Immature natural killer cell (primary cell): ENCODE results near the gene MEG3. TPM values are rescaled to one million over a fixed set of nuclear protein-coding genes. Genes with fewer than 3 reads are reported as not detected.

ENCODE experiments used
- DNase-seq, 3 donors: peaks; one replicate each; pipeline ENCODE4 v3.0.0; 2022; ENCODE audit warnings: mixed read lengths in 1 of 3
- H3K27ac Mint-ChIP-seq, 6 donors: one replicate each; pipeline ENCODE4 v1.8.0; 2020; ENCODE audit warnings: mixed read lengths in 6 of 6, mild to moderate bottlenecking in 5 of 6, inconsistent platforms in 4 of 6, moderate library complexity in 3 of 6
- H3K27me3 Mint-ChIP-seq, 3 donors: one replicate each; pipeline ENCODE4 v1.8.0; 2020 to 2021; ENCODE audit warnings: low read depth in 3 of 3, mild to moderate bottlenecking in 3 of 3, mixed read lengths in 3 of 3, moderate library complexity in 3 of 3, inconsistent platforms in 1 of 3
- H3K36me3 Mint-ChIP-seq, 3 donors: one replicate each; pipeline ENCODE4 v1.8.0; 2020; ENCODE audit warnings: mixed read lengths in 3 of 3, inconsistent platforms in 2 of 3, mild to moderate bottlenecking in 2 of 3
- H3K4me1 Mint-ChIP-seq, 2 donors: one replicate each; pipeline ENCODE4 v1.8.0; 2020; ENCODE audit warnings: inconsistent platforms in 2 of 2, mild to moderate bottlenecking in 2 of 2, mixed read lengths in 2 of 2, moderate library complexity in 1 of 2
- H3K4me3 Mint-ChIP-seq, 5 donors: one replicate each; pipeline ENCODE4 v1.8.0; 2020; ENCODE audit warnings: mild to moderate bottlenecking in 5 of 5, mixed read lengths in 5 of 5, inconsistent platforms in 3 of 5, moderate library complexity in 3 of 5
- H3K9me3 Mint-ChIP-seq, 6 donors: one replicate each; pipeline ENCODE4 v1.8.0; 2020; ENCODE audit warnings: mild to moderate bottlenecking in 6 of 6, mixed read lengths in 6 of 6, inconsistent platforms in 4 of 6, moderate library complexity in 3 of 6
- polyA plus RNA-seq, 3 donors: library from polyadenylated mRNA; unstranded; fragments of 300-500 nt; fragmentation: Illumina TruSeq; gene quantifications; one replicate each; pipeline ENCODE4 v1.2.3, GENCODE V29; 2021

Gene MEG3
- polyA plus RNA-seq, 3 donors from 2014 or later, result not detected

DNA sequence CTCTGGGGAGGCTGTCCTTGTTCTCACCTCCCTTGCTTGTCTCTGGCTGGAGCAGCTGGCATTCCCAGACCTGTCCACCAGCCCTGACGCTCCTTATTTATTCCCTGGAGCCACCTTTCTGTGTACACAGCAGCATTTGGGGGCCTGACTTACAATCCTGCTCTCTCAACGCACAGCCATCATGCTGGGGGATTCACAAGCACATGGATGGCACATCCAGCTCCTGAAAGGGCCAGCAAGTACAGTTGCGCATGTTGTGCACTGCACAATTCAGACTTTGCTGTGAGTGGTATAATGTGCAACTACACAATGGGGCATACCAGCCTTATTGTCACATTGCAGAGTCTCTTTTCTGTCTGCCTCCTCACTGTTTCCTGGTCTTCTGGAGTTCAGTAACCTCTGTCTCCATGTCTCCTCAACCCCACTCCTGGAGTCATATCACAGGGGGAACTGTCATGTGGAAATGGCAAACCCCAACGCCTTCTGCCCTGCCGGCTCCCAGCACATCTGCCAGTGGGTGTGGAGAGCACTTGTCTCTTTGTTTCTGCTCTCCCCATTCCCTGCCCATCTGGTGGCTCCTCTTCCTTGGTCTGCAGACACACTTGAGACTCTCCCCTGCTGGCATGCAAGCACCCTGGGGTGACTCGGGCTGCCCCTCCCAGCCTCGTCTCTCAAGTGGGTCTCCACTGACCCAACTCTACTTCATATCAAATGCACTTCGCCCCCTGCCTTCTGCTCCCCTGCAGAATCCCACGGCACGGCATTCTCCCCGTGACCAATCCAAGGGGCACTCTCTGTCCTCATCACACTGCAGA is 41.2 kb upstream of the MEG3 start:
- Mint-ChIP-seq H3K4me1 (no peaks in the 10 kb centered on the region), H3K9me3 (no peaks in the 10 kb centered on the region), H3K36me3 (no peaks in the 10 kb centered on the region), H3K27ac (no peak overlapping the region), H3K4me3 (no peak overlapping the region), H3K27me3 (peaks cover 1 to 2% (median 2%) of the 10 kb centered on the region in 3 donors)
- DNase-seq, result no peak

DNA sequence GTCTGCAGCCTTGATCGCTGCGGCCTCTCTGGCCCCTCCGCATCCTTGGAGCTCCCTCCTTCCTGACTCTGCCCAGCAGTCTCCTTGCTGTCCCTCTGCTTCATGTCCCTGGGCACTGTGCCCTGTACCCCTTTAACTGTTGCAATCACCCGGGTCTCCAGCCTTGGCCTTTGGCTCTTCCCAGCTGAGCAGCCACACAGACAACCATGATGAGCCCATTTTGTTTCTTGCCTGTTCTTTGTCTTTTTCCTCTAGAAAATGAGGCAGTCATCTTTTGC is 40.6 kb upstream of the MEG3 start:
- Mint-ChIP-seq H3K9me3 (no peaks in the 10 kb centered on the region), H3K27me3 (peaks cover 1 to 2% (median 2%) of the 10 kb centered on the region in 3 donors), H3K27ac (no peak overlapping the region), H3K4me3 (no peak overlapping the region), H3K4me1 (no peaks in the 10 kb centered on the region), H3K36me3 (no peaks in the 10 kb centered on the region)
- no peak for DNase-seq

DNA sequence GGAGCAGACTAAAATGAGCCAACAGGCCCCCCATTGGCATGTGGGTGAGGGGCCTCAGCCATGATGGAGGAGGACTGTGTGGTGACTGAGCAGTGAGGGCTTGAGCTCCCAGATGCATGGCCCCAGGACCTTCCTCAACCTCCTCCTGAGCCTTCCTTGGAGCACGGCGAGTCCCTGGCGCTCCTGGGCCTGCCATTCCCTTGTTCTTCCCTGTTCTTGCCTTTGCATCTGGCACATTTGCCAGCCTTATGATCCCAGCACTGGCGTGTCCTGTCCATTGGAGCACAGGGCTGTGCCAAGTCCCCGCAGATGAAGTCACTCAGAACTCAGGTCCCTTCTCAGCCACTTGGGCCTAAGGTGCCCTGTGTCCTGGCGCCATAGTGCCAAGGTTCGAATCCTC is 40.3 kb upstream of the MEG3 start:
- Mint-ChIP-seq H3K27me3 (peaks cover 0 to 2% (median 1%) of the 10 kb centered on the region in 3 donors), H3K4me3 (no peak overlapping the region), H3K27ac (no peak overlapping the region), H3K36me3 (no peaks in the 10 kb centered on the region), H3K4me1 (no peaks in the 10 kb centered on the region), H3K9me3 (no peaks in the 10 kb centered on the region)
- no peak for DNase-seq

DNA sequence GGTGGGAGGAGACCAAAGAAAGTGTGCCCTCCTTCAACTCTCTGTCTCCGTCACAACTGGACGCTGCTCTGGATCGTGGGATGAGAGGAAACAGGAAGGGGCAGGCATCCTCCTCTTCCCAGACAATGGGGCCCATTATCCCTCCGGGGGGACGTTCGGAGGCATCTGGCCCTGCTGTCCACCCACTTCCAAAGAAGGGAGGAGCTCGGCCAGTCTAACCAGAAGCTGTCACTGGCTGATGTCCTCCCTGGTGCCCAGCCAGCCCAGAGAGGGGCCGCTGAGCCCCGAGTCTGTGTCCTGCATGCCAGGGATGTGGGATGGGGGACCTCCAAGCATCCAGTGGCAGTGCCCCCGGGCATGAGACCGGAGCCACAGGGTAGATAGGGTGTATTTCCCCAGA is 39.8 kb upstream of the MEG3 start:
- Mint-ChIP-seq H3K27me3 (peaks cover 1 to 3% (median 2%) of the 10 kb centered on the region in 3 donors), H3K9me3 (no peaks in the 10 kb centered on the region), H3K27ac (no peak overlapping the region), H3K4me3 (no peak overlapping the region), H3K4me1 (no peaks in the 10 kb centered on the region), H3K36me3 (no peaks in the 10 kb centered on the region)
- no peak for DNase-seq

DNA sequence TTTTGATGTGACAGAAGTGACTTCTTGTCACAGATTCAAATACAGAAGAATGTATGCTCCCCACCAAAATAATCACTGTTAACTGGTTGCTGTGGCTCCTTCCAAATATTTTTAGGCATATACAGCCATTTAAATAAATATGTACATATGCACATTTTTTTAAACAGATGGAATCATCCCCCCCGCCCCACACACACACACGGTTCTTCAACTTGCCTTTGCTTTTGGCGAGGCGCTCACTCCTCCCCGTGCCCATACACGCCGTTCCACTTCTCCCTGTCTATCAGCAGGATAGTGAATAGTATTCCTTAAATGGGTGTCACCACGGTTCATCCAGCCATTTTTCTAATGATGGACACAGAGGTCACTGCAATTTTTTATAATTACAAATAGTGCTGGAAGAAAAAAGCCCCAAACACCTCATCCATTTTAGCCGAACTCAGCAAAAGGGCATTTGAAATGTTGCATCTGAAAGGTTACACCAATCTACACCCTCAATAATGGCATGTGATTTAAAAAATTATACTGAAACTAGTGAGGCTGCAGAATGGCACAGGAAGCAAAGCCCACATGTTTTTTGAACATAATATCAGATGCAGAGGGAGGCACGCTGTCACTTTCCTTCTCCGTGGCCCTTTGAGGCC is 39.2 kb upstream of the MEG3 start:
- Mint-ChIP-seq H3K27ac (no peak overlapping the region), H3K4me1 (no peaks in the 10 kb centered on the region), H3K4me3 (no peak overlapping the region), H3K27me3 (peaks cover 2 to 3% (median 3%) of the 10 kb centered on the region in 3 donors), H3K9me3 (no peaks in the 10 kb centered on the region), H3K36me3 (no peaks in the 10 kb centered on the region)
- DNase-seq, result no peak

DNA sequence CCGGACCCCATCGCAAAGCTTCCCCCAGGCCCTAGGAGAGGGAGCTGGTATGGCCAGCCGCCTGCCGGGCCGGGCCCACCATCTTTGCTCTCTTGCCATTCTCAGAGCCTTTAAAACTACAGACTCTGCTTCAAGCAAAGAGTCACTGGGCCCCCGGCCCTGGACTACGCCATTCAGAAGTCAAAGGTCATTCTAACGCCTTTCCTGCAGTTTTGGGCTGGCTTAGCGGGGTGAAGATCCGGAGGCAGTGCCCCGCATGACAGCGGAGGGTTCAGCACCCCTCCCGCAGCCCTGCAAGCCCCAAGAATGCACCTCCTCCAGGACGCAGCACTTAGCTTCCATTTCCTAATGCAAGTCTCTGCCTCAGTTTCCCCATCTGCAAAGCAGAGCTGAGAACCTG is 38.3 kb upstream of the MEG3 start:
- H3K9me3 Mint-ChIP-seq, result no peaks in the 10 kb centered on the region
- no peak overlapping the region for H3K4me3 Mint-ChIP-seq
- no peaks in the 10 kb centered on the region for H3K4me1 Mint-ChIP-seq
- no peak overlapping the region for H3K27ac Mint-ChIP-seq
- H3K36me3 Mint-ChIP-seq, result no peaks in the 10 kb centered on the region
- peaks cover 2 to 5% (median 3%) of the 10 kb centered on the region in 3 donors for H3K27me3 Mint-ChIP-seq
- no peak for DNase-seq

DNA sequence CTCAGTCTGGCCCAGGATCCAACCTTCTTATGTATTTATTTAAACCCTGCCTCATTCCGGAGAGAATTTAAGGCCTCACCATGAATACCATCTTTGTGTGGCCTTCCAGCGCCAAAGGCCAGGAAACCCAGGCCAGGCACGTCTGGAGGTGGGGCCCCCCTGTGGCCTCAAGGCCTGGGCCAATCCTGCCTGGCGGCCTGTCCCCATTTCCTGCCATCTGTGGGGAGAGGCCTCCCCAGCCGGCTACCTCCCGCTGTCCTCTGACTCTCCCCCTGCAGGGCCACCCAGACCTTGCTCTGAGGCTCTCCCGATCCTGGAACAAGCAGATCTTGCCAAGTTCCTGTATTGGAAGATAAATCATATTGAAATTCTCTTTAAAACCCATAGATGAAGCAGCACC is 37.4 kb upstream of the MEG3 start:
- DNase-seq, result no peak
- Mint-ChIP-seq H3K9me3 (no peaks in the 10 kb centered on the region), H3K36me3 (no peaks in the 10 kb centered on the region), H3K27ac (no peak overlapping the region), H3K4me1 (no peaks in the 10 kb centered on the region), H3K4me3 (no peak overlapping the region), H3K27me3 (peaks cover 2 to 5% (median 3%) of the 10 kb centered on the region in 3 donors)

DNA sequence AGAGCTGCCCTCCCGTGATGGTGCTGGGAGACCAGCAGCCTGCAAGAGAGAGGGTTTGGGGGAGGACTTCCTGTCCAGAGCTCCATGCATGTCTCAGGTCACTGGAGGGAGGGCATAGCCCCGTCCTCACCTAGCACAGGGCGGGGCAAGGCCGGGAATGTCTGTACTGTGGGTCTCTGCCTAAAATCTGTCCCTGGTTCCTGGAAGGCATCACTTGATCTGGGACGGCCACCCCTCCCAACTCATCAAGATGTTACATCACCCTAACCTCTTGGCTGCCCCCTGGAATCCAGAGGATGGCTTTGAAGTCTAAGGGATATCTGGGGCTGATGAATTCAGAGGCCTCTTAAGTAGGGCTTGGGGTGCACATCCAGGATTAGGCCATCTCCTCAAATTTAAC is 37.0 kb upstream of the MEG3 start:
- Mint-ChIP-seq H3K27ac (no peak overlapping the region), H3K9me3 (no peaks in the 10 kb centered on the region), H3K36me3 (no peaks in the 10 kb centered on the region), H3K27me3 (peaks cover 2 to 5% (median 3%) of the 10 kb centered on the region in 3 donors), H3K4me3 (no peak overlapping the region), H3K4me1 (no peaks in the 10 kb centered on the region)
- DNase-seq, result no peak

DNA sequence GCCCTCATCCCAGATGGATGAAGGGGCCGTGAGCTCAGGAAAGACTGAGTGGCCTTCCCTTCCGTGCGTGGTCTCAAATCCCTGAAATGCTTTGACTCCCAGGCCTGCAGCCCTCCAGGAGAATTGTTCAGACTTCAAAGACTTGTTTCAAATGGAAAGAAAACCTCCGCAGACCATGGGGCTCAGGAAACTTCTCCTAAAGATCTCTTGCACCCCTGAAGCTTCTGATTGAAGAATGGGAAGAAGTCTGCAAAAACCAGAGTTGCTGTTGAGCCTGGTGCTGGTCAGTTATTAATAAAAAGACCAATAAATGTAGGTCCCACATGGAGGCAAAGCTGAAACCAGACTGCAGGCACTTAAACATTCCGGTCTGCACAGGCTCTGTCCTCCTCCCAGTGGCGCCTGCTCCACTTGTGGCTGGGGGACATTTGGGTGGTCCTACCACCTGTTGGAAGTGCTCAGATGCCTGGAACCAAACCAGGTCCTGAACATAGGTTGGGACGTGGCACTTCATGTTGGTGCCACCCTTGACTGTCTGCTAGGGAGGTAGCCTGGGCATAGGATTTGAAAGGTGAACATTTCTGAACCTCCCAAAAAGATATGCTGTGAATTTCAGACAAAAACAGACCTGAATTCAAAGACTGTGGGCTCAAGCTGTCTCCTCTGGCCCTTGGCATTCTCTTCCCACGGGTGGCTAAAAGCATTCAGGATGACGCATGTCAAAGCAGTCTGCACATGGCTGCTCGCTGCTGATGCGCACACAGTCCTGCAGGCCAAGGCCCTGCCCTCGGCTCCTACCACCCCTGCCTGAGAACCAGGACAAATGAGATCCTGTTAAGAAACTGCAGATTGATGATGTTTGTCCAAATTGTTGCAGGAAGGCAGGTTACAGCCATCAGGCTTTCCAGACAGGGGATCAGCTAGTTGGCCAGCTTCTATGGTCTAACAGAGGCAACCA is 36.2 kb upstream of the MEG3 start:
- DNase-seq, result no peak
- Mint-ChIP-seq H3K4me3 (no peak overlapping the region), H3K27ac (no peak overlapping the region), H3K36me3 (no peaks in the 10 kb centered on the region), H3K9me3 (no peaks in the 10 kb centered on the region), H3K27me3 (peaks cover 2 to 5% (median 3%) of the 10 kb centered on the region in 3 donors), H3K4me1 (no peaks in the 10 kb centered on the region)

DNA sequence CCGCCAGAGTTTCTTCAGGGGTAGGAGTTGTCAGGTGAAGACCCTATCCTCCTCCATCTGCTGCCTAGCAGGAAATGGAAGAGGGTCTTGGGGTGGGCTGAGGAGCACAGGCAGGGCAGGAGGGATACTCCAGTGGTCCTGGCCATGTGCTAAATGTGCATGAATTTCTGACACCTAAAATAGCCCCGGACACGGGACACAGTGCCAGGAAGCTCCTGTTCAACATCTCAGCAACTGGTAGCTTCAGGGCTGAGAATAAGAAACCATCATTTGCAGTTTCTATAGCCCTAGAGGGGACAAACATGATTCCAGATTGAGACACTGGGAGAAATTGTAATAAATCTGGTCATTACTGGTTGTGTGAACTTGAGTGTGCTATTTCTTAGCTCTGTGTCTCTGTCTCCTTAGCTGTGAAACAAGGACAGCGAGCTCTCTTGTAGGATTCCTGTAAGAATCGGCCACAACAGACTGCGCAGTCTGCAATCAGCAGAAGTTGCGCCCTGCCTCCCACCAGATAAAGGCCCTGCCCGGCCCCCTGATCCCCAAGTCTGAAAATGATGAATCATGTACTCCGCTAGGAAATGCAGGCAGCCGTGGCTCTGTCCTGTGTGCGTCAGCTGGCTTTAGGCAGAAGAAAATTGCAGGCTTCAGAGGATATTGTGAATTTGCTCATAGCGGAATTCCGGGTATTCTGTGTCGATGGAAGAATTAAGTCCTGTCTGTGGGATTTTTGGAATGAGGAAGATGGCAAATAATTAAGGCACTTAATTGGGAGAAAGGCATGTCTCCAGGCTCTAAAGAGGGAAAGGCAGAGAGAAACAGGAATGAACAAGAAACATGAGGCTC is 35.2 kb upstream of the MEG3 start:
- no peaks in the 10 kb centered on the region for H3K36me3 Mint-ChIP-seq
- peaks cover 2 to 5% (median 2%) of the 10 kb centered on the region in 3 donors for H3K27me3 Mint-ChIP-seq
- no peak overlapping the region for H3K27ac Mint-ChIP-seq
- no peak for DNase-seq
- H3K4me3 Mint-ChIP-seq, result no peak overlapping the region
- H3K4me1 Mint-ChIP-seq, result no peaks in the 10 kb centered on the region
- no peaks in the 10 kb centered on the region for H3K9me3 Mint-ChIP-seq

DNA sequence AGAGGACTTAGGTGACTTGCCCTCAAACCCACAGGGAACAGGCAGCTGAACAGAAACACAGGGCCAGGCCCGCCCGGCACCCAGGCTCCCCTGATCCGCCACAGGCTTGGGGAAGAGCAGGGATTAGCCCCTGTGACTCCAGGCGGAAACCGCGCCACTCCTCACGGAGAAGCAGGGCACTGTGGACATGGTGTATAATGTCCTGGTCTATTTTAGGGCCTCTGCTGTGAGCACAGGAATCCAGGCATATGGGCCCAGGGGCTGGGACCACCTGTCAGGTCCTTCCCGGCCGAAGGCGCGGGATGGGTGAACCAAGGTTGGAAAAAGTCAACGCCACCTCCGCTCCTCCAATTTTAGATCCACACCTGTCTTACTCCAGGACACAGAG is 34.6 kb upstream of the MEG3 start:
- H3K27ac Mint-ChIP-seq, result no peak overlapping the region
- no peaks in the 10 kb centered on the region for H3K4me1 Mint-ChIP-seq
- H3K27me3 Mint-ChIP-seq, result peaks cover 2 to 5% (median 2%) of the 10 kb centered on the region in 3 donors
- no peak for DNase-seq
- H3K4me3 Mint-ChIP-seq, result no peak overlapping the region
- H3K36me3 Mint-ChIP-seq, result no peaks in the 10 kb centered on the region
- no peaks in the 10 kb centered on the region for H3K9me3 Mint-ChIP-seq

DNA sequence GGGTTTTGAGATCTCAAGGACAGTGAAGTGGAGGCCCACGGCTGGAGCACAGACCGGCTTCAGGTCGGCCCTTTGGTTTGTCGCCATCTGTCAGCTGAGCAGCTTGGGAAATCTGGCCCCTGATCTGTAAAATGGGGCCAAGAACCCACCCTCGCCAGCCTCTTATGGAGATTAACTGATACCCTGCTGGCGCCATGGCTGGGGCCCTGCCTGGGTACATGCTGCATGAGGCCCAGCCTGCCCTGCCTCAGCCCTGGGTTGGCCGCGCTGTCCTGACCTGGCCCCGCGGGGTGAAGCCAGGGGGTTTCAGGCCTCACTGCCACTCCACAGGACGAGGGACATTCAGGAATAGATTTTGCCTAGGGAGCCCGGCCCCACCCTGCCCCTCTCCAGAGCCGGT is 33.9 kb upstream of the MEG3 start:
- DNase-seq, result no peak
- H3K4me3 Mint-ChIP-seq, result no peak overlapping the region
- no peaks in the 10 kb centered on the region for H3K4me1 Mint-ChIP-seq
- H3K27ac Mint-ChIP-seq, result no peak overlapping the region
- H3K9me3 Mint-ChIP-seq, result no peaks in the 10 kb centered on the region
- no peaks in the 10 kb centered on the region for H3K36me3 Mint-ChIP-seq
- peaks cover 2 to 5% (median 2%) of the 10 kb centered on the region in 3 donors for H3K27me3 Mint-ChIP-seq

DNA sequence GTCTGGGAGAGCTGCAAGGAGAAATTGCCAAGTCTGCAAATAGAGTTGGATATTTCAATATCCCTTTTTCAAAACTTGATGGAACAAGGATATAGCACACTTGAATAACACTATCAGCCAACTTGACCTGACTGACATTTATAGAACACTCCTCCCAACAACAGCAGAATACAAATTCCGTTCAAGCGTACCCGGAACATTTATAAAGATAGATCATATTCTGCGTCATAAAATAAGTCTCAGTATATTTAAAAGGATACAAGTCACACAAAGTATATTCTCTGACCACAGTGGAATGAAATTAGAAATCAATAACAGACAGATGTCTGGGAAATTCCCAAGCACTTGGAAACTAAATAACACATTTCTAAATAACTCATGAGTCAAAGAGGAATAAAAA is 29.0 kb upstream of the MEG3 start:
- Mint-ChIP-seq H3K36me3 (no peaks in the 10 kb centered on the region), H3K27me3 (peaks cover 0 to 5% (median 0%) of the 10 kb centered on the region in 3 donors)

More for the DNA sequence above, 29.0 kb upstream of the MEG3 start:
- DNase-seq, result no peak
- Mint-ChIP-seq H3K9me3 (no peaks in the 10 kb centered on the region), H3K4me3 (no peak overlapping the region), H3K27ac (no peak overlapping the region), H3K4me1 (peaks cover 0 to 2% of the 10 kb centered on the region in 2 donors)
